Glutamatergic neuron (in vitro differentiated cells): Measurements from ENCODE around the gene C16orf74. TPM values are rescaled to one million over a fixed set of nuclear protein-coding genes. Genes with fewer than 3 reads are reported as not detected.

Source experiments
- DNase-seq: peaks from one replicate; pipeline ENCODE4 v3.0.0; 2022
- H3K27ac Mint-ChIP-seq: one replicate; pipeline ENCODE4 v1.8.0; 2020; ENCODE audit warnings: mild to moderate bottlenecking, mixed read lengths, inconsistent platforms; ENCODE audit not compliant: unreplicated experiment
- H3K27me3 Mint-ChIP-seq: one replicate; pipeline ENCODE4 v1.8.0; 2020; ENCODE audit warnings: mild to moderate bottlenecking, moderate library complexity, mixed read lengths, inconsistent platforms; ENCODE audit not compliant: unreplicated experiment
- H3K36me3 Mint-ChIP-seq: one replicate; pipeline ENCODE4 v1.8.0; 2020; ENCODE audit warnings: mild to moderate bottlenecking, mixed read lengths, inconsistent platforms; ENCODE audit not compliant: unreplicated experiment
- H3K4me1 Mint-ChIP-seq: one replicate; pipeline ENCODE4 v1.8.0; 2020; ENCODE audit warnings: mild to moderate bottlenecking, low read depth, mixed read lengths, inconsistent platforms; ENCODE audit not compliant: unreplicated experiment
- H3K4me3 Mint-ChIP-seq: one replicate; pipeline ENCODE4 v1.8.0; 2020; ENCODE audit warnings: mild to moderate bottlenecking, mixed read lengths, inconsistent platforms; ENCODE audit not compliant: unreplicated experiment
- H3K9me3 Mint-ChIP-seq: one replicate; pipeline ENCODE4 v1.8.0; 2020; ENCODE audit warnings: mild to moderate bottlenecking, moderate library complexity, mixed read lengths, inconsistent platforms; ENCODE audit not compliant: unreplicated experiment
- total RNA-seq: library from RNA; stranded (reverse); fragmentation: NEBNext Ultra II Directional; extraction: Animal tissue kit (Norgen Biotek cat#: 25700); gene quantifications from one replicate; pipeline ENCODE4 v1.2.1, GENCODE V29; 2021; ENCODE audit not compliant: unreplicated experiment
- TF ChIP-seq, protein P1 (sequence below): fragments of 200-600 bp; sonication (generic); IDR thresholded peaks from one replicate; pipeline ENCODE4 v1.5.0; 2021; ENCODE audit not compliant: partially characterized antibody, unreplicated experiment

The C16orf74 gene
- total RNA-seq, 1 donor from 2014 or later = 2.6 TPM

DNA sequence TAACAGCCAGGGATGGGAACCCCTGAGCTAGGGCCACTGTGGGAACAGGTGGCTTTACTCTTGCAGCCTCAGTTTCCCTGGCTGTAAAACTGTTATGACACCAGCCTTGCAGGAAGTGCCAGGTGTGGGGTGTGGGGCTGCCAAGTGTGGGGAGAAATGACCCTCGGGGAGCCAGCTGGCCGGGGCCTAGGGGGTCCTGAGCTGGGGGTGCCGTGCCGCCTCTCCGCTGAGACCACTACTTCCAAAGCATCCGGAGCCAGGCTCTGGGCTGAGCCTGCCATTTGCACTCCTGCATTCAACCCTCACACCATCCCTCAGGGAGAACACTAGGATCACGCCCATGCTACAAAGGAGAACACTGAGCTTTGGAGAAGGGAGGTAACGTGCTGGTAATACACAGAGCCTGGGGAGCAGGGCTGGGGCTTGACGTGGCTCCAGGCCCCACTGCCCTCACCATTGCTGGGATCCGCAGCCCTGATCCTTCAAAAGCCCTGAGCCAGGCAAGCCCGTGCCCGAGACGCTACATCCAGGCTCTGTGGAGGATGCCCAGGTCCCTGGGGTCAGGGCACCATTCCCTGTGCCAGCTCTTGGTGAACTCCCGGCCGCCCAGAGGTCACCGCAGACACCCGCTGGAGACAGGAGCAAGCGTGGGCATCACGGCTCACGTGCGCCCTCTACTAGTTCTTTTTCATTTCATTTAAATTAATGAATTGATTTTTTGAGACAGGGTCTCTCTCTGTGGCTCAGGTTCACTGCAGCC, 33.3 kb downstream of the C16orf74 start:
- H3K27ac Mint-ChIP-seq = no peak overlapping the region
- H3K4me1 Mint-ChIP-seq = peaks cover 12% of the 10 kb centered on the region
- peaks cover 5% of the 10 kb centered on the region for H3K9me3 Mint-ChIP-seq
- peaks cover 5% of the 10 kb centered on the region for H3K27me3 Mint-ChIP-seq
- TF ChIP-seq, protein P1, sequence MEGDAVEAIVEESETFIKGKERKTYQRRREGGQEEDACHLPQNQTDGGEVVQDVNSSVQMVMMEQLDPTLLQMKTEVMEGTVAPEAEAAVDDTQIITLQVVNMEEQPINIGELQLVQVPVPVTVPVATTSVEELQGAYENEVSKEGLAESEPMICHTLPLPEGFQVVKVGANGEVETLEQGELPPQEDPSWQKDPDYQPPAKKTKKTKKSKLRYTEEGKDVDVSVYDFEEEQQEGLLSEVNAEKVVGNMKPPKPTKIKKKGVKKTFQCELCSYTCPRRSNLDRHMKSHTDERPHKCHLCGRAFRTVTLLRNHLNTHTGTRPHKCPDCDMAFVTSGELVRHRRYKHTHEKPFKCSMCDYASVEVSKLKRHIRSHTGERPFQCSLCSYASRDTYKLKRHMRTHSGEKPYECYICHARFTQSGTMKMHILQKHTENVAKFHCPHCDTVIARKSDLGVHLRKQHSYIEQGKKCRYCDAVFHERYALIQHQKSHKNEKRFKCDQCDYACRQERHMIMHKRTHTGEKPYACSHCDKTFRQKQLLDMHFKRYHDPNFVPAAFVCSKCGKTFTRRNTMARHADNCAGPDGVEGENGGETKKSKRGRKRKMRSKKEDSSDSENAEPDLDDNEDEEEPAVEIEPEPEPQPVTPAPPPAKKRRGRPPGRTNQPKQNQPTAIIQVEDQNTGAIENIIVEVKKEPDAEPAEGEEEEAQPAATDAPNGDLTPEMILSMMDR = peak; percentile 80
- DNase-seq = peak; percentile 77
- no peaks in the 10 kb centered on the region for H3K36me3 Mint-ChIP-seq
- H3K4me3 Mint-ChIP-seq = no peak overlapping the region

DNA sequence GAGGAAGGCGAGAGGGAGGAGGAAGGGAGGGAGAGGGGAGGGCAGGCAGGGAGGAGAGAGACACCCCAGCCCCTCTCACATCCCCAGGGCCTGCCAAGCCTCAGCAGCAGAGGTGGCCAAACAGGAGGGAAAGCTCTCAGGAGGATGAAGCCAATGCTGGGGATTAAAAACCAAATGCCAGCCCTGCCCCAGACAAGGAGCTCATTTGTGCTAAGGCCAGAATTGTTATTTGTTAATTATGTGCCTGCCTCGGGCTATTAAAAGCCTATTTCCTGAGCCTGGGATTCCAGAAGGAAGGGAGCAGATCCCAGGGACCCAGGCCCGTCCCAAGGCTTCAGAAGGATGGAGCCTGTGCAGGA, 34.2 kb downstream of the C16orf74 start:
- H3K4me3 Mint-ChIP-seq = no peak overlapping the region
- peaks cover 5% of the 10 kb centered on the region for H3K9me3 Mint-ChIP-seq
- peaks cover 11% of the 10 kb centered on the region for H3K4me1 Mint-ChIP-seq
- H3K27me3 Mint-ChIP-seq = peaks cover 5% of the 10 kb centered on the region
- TF ChIP-seq, protein P1 = no peak
- H3K27ac Mint-ChIP-seq = no peak overlapping the region
- no peaks in the 10 kb centered on the region for H3K36me3 Mint-ChIP-seq
- no peak for DNase-seq

DNA sequence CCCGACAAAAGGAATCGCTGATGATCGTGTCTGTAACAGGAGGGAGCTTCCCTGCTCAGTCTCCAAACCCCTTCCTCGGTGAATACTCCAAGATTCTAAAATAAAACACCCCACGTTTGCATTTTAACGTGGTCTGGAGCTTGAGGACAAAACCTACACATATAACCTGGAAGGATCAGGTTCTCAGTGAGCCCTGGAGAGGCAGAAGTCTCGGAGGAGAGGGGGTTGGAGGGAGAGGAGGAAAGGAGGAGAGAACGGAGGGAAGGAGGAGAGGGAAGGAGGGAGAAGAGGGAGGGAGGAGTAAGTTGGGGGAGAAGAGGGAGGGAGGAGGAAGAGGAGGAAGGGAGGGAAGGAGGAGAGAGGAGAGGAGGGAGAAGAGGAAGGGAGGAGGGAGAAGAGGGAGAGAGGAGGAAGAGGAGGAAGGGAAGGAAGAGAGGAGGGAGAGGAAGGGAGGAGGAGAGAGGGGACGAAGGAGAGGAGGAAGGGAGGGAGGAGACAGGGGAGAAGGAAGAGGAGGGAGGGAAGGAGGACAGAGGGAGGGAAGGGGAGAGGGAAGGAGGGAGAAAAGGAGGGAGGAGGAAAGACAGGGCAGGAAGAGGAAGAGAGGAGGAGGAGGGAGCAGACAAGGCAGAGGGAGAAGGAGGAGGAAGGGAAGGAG, 34.7 kb downstream of the C16orf74 start:
- TF ChIP-seq, protein P1 = no peak
- no peak overlapping the region for H3K4me3 Mint-ChIP-seq
- DNase-seq = no peak
- peaks cover 5% of the 10 kb centered on the region for H3K9me3 Mint-ChIP-seq
- peaks cover 3% of the 10 kb centered on the region for H3K27me3 Mint-ChIP-seq
- no peaks in the 10 kb centered on the region for H3K36me3 Mint-ChIP-seq
- H3K27ac Mint-ChIP-seq = no peak overlapping the region
- H3K4me1 Mint-ChIP-seq = peaks cover 11% of the 10 kb centered on the region

DNA sequence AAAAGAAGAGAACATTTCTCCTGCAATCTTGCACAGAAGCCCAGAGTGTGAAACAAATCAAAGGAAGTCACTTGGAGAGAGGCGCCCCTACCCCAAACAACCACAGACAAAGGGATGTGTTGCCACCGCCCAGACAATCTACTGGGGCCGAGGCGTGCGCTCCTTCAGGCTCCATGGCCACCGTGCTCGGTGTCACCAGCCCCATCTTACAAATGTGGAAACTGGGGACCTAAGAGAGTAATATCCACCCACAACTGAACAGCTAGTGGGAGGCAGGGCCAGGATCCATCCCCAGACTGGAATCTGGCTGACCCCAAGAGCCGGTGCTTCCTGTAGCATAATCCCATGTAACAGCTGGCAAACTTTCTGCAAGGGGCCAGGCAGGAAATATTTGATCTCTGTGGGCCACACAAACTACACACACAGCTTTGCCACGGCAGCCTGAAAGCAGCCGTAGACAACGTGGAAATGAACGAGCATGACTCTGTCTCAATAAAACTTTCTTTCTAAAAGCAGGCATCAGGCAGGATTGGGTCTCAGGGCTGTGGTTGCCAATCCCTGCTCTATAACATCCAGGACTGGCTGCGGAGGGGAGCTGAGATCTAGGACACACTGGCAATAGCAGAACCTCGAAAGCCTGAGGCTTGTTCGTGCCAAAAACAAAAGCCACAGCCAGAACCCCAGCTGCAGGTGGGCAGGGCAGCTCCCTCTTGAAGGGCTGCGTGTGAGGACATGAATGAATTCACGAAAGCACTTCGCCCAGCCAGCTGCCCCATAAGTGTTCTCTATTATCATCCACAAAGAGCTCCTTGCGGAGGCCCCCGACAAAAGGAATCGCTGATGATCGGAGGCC, 35.5 kb downstream of the C16orf74 start:
- no peaks in the 10 kb centered on the region for H3K36me3 Mint-ChIP-seq
- DNase-seq = no peak
- peaks cover 4% of the 10 kb centered on the region for H3K27me3 Mint-ChIP-seq
- peaks cover 14% of the 10 kb centered on the region for H3K4me1 Mint-ChIP-seq
- H3K27ac Mint-ChIP-seq = peak overlapping the region; percentile 39
- peak overlapping the region; percentile 10 for H3K4me3 Mint-ChIP-seq
- peaks cover 5% of the 10 kb centered on the region for H3K9me3 Mint-ChIP-seq
- TF ChIP-seq, protein P1 = no peak
